NCI-H2196 (cell line): ENCODE data around the gene ARHGEF10L.
A peak's percentile ranks its signal among the peaks of the same experiment; 100 is the strongest.

Experiments
- DNase-seq: peaks from one replicate; lab custom pipeline; 2025; ENCODE audit not compliant: unreplicated experiment; lab: John Stamatoyannopoulos, UW

Gene ARHGEF10L

GRCh38 chr1:17672226-17672625 lies 132.7 kb downstream of the ARHGEF10L start:
- DNase-seq: no peak

- no peak for DNase-seq
These were observed 134.0 kb downstream of the ARHGEF10L start for GRCh38 chr1:17673329-17674072.

GRCh38 chr1:17674726-17675500 lies 135.4 kb downstream of the ARHGEF10L start:
- DNase-seq: no peak

DNA sequence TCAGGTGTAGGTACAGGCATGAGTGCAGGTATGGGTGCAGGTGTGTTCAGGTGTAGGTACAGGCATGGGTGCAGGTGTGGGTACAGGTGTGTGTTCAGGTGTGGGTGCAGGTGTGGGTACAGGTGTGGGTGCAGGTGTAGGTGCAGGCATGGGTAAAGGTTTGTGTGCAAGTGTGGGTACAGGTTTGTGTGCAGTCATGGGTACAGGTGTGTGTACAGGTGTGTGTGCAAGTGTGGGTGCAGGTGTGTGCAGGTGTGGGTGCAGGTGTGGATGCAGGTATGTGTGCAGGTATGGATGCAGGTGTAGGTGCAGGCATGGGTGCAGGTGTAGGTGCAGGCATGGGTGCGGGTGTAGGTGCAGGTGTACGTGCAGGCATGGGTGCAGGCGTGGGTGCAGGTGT lies 136.2 kb downstream of the ARHGEF10L start:
- no peak for DNase-seq

DNA sequence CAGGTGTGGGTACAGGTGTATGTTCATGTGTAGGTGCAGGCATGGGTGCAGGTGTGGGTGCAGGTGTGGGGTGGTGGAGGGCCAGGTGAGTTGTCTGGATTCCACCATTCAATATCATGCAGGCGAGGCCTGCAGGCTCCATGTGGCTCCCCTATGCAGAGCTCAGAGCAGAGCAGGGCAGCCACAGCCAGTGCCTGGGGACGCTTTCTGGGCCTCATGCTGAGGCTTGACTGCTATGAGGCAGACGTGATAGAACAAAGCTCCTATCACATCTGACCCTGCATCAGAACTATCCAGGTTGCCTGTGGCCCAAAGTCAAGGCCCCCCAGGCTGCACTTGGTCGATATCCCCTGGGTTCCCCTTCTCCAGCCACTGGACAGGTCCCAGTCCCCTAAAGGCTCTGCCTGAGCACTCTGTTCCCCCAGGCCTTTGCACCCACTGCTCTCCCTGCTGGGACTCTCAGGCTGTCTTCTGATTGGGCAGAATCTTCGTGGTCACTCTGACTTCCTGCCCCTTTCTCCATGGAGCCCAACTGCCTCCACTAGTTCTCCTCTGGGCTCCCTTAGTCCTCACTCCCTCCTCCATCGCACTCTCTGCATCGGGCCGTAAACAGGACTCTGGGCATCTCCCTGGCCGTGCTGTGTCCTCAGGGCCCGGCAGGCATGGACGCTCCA lies 137.0 kb downstream of the ARHGEF10L start:
- no peak for DNase-seq

DNA sequence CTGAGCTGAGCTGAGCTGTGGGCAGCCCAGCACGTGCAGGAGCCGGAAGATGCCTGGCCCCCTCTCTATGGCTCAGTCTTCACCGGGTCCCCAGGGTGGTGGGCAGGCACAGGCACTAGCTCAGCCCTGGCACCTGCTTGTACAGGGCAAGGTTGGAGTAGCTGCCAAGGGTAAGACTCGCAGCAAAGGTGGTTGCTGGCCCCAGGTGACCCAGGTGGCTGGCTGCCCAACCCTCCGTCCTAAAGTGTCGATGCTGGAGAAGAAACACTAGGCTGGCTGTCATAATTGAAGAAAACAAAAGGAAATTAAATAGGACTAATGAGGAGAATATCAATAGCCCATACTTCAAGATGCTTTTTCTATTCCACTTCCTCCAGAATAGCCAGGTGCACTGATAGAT lies 138.5 kb downstream of the ARHGEF10L start:
- DNase-seq: peak; percentile 31

GRCh38 chr1:17679856-17680255 lies 140.4 kb downstream of the ARHGEF10L start:
- DNase-seq: no peak

GRCh38 chr1:17680308-17680707 lies 140.8 kb downstream of the ARHGEF10L start:
- no peak for DNase-seq

DNA sequence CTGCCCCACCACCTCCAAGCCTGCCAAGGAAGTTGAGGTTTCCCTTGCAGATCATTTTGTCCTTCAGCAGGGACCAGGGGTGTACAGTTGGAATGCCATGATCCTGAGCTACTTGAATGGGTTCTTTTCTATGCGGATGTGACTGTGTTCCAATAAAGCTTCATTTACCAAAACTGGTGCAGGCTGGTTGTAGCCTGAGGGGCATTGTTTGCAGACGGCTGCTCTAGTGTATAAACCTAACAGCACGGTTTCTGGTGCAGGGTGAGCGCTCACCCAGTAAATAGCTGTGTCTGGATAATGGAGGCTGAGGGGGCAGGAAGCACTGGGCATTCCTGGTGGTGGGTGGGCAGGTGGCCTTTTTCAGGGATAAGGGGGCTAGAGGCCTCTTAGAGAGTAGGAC lies 142.9 kb downstream of the ARHGEF10L start:
- DNase-seq: no peak

DNA sequence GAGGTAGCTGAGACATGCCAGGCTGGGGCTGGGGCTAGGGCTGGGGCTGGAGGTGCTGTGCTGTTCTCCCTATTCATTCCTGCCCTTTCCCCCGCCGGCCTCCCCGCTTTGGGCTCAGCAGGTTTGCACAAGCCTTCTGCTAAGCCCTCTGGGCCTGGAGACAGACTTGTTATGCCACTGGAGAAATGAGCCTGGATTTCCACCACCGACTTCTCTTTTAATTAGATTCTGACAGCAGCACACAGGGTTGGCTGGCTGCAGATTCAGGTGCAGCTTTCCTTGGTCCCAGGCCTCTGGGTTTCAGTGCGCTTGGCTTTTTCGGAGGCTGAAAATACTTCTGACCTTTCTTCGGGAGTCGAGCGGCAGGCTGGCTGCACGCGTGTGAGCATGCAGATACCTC lies 144.1 kb downstream of the ARHGEF10L start:
- DNase-seq: no peak

DNA sequence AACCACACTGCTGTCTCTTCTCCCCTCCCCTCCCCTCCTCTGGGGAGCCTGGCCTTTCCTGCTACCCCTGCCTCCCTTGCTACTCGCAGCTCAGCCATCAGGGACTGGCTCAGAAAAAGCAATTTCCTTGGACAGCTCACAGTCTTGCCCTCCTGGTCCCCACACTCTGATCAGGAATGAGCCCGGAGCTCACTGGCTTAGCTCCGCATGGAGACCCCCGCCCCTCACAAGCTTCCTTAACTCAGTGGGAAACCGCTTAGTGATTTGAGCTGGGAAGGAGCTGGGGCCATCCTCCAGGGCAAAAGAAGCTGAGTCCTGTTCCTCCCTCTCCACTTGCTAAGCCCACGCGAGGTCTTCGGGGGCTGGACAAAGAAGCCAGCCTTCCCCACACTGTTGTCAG lies 145.3 kb downstream of the ARHGEF10L start:
- DNase-seq: no peak

DNA sequence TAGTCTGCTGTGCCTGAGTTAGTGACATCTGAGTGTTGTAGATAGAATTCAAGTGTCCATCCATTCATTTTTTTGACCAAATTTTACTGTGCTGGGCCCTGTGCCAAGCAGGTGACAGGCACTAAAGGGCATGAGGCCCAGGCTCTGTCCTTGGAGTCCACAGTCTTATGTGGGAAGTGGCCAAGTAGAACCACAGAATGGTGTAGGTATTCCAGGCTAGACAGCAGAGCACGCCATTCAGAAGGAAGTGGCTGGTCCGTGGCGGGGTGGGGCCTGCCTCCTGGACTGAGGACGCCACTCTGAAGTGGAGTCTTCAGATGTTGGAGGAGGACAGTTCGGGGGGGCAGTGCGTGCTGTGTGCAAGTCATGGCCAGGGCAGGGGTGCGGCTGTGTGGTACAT lies 146.8 kb downstream of the ARHGEF10L start:
- peak; percentile 30 for DNase-seq

DNA sequence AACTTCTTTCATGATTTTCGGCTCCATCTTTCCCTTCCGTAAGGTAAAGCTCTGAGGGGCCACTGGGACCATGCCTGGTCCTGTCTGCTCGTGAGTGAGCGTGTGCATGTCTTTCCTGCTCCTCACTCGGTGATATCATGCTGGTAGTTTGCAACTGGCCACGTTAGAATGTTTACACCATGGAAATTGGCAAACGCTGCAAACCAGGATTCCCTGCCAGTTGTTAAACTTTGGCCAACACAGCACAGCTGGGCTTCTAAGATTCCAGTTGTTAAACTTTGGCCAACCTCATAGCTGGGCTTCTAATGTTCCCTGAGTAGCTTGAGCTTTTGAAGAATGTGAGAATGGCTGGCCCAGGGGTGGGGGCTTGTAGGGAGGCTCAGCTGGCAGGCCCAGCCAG lies 147.6 kb downstream of the ARHGEF10L start:
- DNase-seq: no peak

DNA sequence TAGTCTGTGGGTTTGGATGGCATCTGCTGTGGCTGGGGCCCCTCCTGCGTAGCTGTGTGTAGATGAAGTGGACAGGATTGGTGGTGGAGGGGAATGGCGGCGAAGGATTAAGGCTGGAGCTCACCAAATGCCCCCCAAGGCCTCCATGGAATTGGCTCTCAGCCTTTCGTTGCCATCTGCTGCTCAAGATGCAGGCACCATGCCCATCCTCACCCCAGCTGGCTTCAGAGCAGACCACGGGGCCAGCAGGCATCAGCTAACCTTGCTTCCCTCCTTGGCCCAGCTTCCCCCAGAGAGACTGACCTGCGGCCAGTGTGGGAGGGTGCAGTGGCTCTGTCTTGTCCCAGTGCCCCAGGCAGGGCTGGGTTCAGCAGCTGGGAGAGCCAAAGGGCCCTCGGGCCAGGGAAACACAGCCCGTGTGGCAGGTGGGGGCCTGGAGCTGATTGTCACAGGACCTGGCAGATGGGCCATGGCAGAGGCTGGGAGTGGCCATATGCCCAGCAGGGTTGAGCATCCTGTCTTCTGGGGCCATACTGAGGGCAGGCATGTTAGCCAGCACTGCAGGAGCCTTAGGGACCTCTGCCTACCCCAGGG lies 148.8 kb downstream of the ARHGEF10L start:
- DNase-seq: no peak

DNA sequence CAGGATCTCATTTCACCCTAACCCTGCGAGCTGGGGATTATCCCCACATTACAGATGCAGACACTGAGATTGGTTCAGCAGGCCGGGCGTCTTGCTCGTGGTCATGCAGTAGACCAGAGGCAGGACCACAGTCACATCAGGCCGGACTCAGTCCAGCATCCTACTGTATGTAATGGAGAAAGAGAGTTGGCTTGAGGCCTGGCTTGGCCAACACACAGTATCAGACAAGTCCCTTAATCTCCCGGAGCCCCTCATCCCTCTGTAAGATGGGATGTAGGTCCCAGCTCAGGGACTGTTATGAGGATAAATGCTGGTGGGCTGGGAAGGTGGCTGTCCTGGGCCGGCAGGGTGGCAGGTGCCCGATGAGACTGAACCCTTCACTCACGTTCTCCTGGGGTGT lies 149.5 kb downstream of the ARHGEF10L start:
- DNase-seq: no peak

DNA sequence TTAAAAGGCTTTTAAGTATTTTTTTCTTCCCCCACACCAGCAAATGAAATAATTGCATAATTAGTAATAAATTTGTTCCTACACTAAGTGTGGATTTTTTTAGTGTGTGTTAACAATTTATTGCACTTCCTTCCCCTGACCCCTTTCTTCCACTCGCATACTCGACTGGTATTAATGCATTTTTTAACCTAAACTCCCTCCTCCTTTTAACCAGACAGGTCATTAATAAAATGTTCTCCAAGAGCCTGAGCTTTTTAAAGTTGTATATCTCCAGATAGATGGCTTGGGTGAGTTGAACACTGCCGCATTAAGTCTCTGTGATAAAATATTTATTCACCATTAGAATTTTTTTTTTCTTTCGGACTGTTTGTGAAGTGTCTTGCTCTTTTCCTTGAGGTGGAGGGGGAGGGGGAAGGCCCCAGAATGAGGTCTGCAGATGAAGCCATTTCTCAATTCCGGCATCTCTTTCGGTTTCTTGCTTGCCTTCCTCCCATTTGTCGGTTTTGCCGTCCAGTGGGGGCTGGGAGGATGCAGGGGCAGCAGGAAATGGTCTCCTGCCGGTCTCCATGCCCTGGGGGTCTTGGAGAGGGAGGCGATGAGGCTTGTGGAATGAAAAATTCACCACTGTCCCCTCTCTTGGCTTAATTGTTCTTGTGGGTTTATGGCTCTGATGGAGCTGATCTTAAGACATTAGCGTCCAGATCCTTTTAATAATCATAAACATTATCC lies 151.6 kb downstream of the ARHGEF10L start:
- DNase-seq: no peak

DNA sequence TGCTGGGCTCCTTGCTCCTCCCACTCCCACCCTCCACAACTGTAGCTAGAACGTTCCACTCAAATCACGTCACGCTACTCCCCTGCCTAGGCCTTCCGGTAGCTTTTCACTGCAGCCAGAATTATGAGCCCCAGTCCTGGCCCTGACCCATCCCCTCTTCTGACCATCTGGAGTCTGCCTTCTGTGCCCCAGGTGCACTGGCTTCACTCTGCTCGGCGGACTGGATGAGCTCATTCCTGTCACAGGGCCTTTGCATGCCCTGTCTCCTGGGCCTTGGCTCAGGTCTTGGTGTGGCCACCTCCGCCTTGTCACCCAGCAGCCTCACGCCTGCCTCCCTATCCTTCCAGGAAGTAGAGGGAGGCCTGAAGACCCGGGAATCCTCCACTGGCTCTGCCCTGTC lies 153.1 kb downstream of the ARHGEF10L start:
- no peak for DNase-seq

GRCh38 chr1:17696417-17697301 lies 157.2 kb downstream of the ARHGEF10L start:
- peak; percentile 25 for DNase-seq

- DNase-seq: no peak
These were observed 158.0 kb downstream of the ARHGEF10L start for GRCh38 chr1:17697458-17697857.

GRCh38 chr1:17699581-17699980 lies 160.1 kb downstream of the ARHGEF10L start:
- DNase-seq: no peak
